Tibial nerve (tissue), 3 donors: ENCODE data around the gene CACNA1S.

Source experiments
- POLR2A ChIP-seq, 2 donors: fragments of 450-650 bp; IDR thresholded peaks; one replicate each; pipeline ENCODE4 v1.6.1; 2017; ENCODE audit warnings: antibody characterized with exemption in 2 of 2, mild to moderate bottlenecking in 2 of 2, moderate library complexity in 2 of 2
- TF ChIP-seq, protein P1 (sequence below), 5 experiments: fragments of 200-600 bp in 3 of 5; fragments of 450-650 bp in 2 of 5; sonication (generic) in 3 of 5; IDR thresholded peaks; one replicate each; pipeline ENCODE4 v1.5.1; 2016 to 2019; ENCODE audit warnings: antibody characterized with exemption in 5 of 5, mild to moderate bottlenecking in 3 of 5, moderate library complexity in 2 of 5

- TF ChIP-seq, protein P1, sequence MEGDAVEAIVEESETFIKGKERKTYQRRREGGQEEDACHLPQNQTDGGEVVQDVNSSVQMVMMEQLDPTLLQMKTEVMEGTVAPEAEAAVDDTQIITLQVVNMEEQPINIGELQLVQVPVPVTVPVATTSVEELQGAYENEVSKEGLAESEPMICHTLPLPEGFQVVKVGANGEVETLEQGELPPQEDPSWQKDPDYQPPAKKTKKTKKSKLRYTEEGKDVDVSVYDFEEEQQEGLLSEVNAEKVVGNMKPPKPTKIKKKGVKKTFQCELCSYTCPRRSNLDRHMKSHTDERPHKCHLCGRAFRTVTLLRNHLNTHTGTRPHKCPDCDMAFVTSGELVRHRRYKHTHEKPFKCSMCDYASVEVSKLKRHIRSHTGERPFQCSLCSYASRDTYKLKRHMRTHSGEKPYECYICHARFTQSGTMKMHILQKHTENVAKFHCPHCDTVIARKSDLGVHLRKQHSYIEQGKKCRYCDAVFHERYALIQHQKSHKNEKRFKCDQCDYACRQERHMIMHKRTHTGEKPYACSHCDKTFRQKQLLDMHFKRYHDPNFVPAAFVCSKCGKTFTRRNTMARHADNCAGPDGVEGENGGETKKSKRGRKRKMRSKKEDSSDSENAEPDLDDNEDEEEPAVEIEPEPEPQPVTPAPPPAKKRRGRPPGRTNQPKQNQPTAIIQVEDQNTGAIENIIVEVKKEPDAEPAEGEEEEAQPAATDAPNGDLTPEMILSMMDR (IDR thresholded peaks at IDR 0.05): no peak
- no peak for TF ChIP-seq POLR2A (IDR thresholded peaks at IDR 0.05)
Measured at GRCh38 chr1:201061886-201062285, 50.3 kb downstream of the CACNA1S start.
